Measurements from ENCODE around the gene CYP1B1. TPM values are rescaled to one million over a fixed set of nuclear protein-coding genes. Genes with fewer than 3 reads are reported as not detected.

The CYP1B1 gene
- total RNA-seq, 2 donors from 2014 or later = 27.1 to 83.0 TPM

DNA sequence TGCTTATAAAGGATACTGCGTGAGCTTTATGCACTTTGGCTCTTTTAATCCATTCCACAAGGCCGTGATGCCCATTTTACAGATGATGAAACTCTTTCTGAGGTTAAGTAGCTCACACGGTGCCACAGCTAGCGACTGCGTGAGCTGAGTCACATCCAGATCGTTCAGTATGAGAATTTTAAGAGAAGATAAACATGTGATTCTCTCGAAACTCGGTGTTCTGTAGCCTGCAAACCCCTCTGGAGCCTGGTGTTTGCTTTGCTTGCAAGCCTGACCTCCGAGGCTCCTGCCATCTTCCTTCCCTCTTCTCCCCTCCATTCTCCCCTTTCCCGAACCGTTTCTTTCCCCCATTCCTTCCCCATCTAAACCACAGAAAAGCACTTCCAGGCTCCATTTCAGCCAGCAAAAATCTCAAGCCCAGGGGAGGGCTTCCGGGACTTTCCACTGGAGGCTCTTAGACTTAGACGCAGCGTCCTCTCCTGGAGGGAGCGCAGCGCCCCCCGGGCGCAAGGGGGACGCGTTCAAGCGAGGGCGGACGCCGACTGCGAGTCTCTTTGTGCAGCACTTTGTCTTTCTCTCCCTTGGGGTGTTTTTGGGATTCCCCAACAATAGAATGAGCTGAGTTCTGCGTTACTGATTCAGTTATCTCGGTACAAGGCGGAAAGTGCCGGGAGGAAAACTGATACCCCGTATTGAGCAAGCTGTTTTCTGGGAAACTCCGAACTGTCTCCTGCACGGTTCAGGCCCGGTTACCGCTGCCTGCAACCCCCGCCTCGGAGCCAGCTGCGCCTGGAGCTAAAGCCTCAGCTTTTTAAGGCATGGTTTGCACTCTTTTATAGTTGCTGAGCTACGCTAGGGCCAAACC lies 38.0 kb downstream of the CYP1B1 start:
- TF ChIP-seq, protein P1, sequence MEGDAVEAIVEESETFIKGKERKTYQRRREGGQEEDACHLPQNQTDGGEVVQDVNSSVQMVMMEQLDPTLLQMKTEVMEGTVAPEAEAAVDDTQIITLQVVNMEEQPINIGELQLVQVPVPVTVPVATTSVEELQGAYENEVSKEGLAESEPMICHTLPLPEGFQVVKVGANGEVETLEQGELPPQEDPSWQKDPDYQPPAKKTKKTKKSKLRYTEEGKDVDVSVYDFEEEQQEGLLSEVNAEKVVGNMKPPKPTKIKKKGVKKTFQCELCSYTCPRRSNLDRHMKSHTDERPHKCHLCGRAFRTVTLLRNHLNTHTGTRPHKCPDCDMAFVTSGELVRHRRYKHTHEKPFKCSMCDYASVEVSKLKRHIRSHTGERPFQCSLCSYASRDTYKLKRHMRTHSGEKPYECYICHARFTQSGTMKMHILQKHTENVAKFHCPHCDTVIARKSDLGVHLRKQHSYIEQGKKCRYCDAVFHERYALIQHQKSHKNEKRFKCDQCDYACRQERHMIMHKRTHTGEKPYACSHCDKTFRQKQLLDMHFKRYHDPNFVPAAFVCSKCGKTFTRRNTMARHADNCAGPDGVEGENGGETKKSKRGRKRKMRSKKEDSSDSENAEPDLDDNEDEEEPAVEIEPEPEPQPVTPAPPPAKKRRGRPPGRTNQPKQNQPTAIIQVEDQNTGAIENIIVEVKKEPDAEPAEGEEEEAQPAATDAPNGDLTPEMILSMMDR (IDR thresholded peaks at IDR 0.05) = peak; percentile 28
- Histone ChIP-seq H3K4me3 (peak overlapping the region; percentile 70), H3K27ac (peak overlapping the region; percentile 14 to 15), H3K4me1 (ENCODE audit: control insufficient read depth in 1 of 2, low read depth in 2 of 2) (peaks cover 0 to 10% of the 10 kb centered on the region in 2 donors), H3K27me3 (replicated peaks; ENCODE audit: insufficient read depth) (no peaks in the 10 kb centered on the region), H3K9me3 (no peaks in the 10 kb centered on the region), H3K36me3 (no peaks in the 10 kb centered on the region)
- DNase-seq (ENCODE audit: low spot score) = no peak
- ATAC-seq (ENCODE audit: insufficient number of reproducible peaks, low FRiP score, low read depth) = peak; percentile 28

DNA sequence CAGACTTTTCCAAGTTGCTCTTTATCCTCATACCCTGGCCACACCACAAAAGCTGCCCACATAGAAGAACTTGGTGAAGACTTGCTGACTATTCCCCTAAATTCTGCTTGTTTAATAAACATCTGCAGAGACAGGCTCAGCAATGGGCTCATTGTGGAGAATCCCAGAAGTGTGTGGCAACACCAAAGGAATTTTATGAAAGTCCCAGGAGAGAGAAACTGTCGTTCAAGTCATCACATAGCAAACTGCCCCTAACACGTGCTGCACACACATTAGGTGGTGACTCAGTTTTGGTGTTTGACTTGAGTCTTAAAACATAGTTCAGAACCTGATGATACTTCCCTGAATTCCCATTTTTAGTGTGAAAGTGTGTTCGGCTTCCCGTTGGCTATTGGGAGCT lies 38.6 kb downstream of the CYP1B1 start:
- peak overlapping the region; percentile 70 for H3K4me3 ChIP-seq
- H3K27ac ChIP-seq = no peak overlapping the region
- ATAC-seq (ENCODE audit: insufficient number of reproducible peaks, low FRiP score, low read depth) = no peak

DNA sequence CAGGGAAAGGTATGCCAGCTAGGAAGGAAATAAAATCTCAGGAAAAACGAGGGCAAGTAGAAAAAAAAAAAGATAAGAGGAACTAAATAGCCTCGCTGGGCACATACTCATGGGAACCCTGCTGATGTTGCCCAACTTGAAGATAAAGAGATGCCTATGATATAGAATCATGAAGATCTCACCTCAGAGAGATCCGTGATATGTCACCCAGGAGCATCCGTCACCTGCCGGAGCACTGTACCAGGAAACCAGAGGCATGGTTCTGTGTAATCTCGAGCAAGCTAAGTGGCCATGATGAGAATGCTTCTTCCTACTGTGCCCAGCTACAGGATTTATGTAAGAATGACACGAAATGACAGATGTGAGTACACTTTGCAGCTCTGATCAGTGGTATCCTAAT lies 40.0 kb downstream of the CYP1B1 start:
- TF ChIP-seq, protein P1 (IDR thresholded peaks at IDR 0.05) = no peak
- Histone ChIP-seq H3K4me3 (no peak overlapping the region), H3K27me3 (replicated peaks; ENCODE audit: insufficient read depth) (no peaks in the 10 kb centered on the region), H3K27ac (no peak overlapping the region), H3K36me3 (no peaks in the 10 kb centered on the region), H3K4me1 (ENCODE audit: control insufficient read depth in 1 of 2, low read depth in 2 of 2) (peaks cover 0 to 10% of the 10 kb centered on the region in 2 donors), H3K9me3 (no peaks in the 10 kb centered on the region)
- ATAC-seq (ENCODE audit: insufficient number of reproducible peaks, low FRiP score, low read depth) = no peak
- no peak for DNase-seq (ENCODE audit: low spot score)

More for the DNA sequence above, 38.6 kb downstream of the CYP1B1 start:
- Histone ChIP-seq H3K9me3 (no peaks in the 10 kb centered on the region), H3K4me1 (ENCODE audit: control insufficient read depth in 1 of 2, low read depth in 2 of 2) (peaks cover 0 to 10% of the 10 kb centered on the region in 2 donors), H3K36me3 (no peaks in the 10 kb centered on the region), H3K27me3 (replicated peaks; ENCODE audit: insufficient read depth) (no peaks in the 10 kb centered on the region)
- DNase-seq (ENCODE audit: low spot score) = no peak
- TF ChIP-seq, protein P1 (IDR thresholded peaks at IDR 0.05) = no peak

DNA sequence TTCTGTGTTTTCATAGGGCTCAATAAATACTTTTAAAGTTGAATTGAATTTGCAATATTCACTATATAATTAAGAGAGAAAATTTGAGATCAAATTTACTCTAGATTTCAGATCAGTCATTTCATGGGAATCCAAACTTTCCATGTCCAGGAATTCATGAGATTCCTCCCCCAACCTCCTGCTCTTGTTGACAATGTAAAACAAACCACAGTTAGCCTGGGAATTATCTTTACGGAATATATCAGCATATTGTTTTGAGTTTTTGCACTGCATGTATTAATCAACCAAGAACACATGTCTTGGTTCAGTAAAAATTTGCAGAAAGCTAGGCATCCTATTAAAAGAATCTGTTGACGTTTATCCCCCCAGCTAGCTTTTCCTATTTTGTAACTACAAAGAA lies 42.3 kb downstream of the CYP1B1 start:
- TF ChIP-seq, protein P1 (IDR thresholded peaks at IDR 0.05) = no peak
- Histone ChIP-seq H3K4me1 (ENCODE audit: control insufficient read depth in 1 of 2, low read depth in 2 of 2) (peaks cover 0 to 8% of the 10 kb centered on the region in 2 donors), H3K27me3 (replicated peaks; ENCODE audit: insufficient read depth) (no peaks in the 10 kb centered on the region), H3K9me3 (no peaks in the 10 kb centered on the region), H3K27ac (no peak overlapping the region), H3K36me3 (no peaks in the 10 kb centered on the region), H3K4me3 (no peak overlapping the region)
- ATAC-seq (ENCODE audit: insufficient number of reproducible peaks, low FRiP score, low read depth) (no peak), DNase-seq (ENCODE audit: low spot score) (no peak)

DNA sequence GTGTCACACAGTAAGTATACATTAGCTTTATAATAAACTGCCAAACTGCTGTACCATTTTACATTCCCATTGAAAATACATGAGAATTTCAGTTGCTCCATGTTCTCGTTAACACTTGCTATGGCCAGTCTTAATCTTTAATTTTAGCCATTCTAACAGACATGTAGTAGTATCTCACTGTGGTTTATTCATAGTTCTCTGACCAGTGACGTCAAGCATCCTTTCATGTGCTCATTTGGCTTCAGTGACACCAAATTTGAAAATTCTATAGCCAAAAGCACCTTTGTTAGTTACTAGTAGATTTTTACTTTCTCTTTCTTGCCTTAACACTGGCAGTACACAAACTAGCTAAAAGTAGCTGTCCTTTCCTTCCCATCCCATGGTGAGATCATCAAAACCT lies 43.0 kb downstream of the CYP1B1 start:
- Histone ChIP-seq H3K4me1 (ENCODE audit: control insufficient read depth in 1 of 2, low read depth in 2 of 2) (peaks cover 0 to 1% of the 10 kb centered on the region in 2 donors), H3K27ac (no peak overlapping the region), H3K27me3 (replicated peaks; ENCODE audit: insufficient read depth) (no peaks in the 10 kb centered on the region), H3K36me3 (no peaks in the 10 kb centered on the region), H3K4me3 (no peak overlapping the region), H3K9me3 (no peaks in the 10 kb centered on the region)
- DNase-seq (ENCODE audit: low spot score) (no peak), ATAC-seq (ENCODE audit: insufficient number of reproducible peaks, low FRiP score, low read depth) (no peak)
- TF ChIP-seq, protein P1 (IDR thresholded peaks at IDR 0.05) = no peak

All from thoracic aorta (tissue), 2 donors.